ENCODE results near the gene ZNF155.
A peak's percentile ranks its signal among the peaks of the same experiment; 100 is the strongest.
"Not testable (repeated sequence)": the region's sequence is repeated elsewhere in the genome, so short reads cannot be mapped to it uniquely, and the experiment has no call there.

Gene ZNF155

GRCh38 chr19:43983912-43984686, at the start of gene ZNF155:
ZNF155 (plus strand) TSS chr19:43984188; CDS start chr19:43988544, 4,356 bp downstream.
- peak; percentile 91 for DNase-seq

- DNase-seq: peak; percentile 80
Observed at GRCh38 chr19:43934985-43935708, 48.8 kb upstream of the ZNF155 start, which contains the start of gene ZNF45. ZNF45 (minus strand) TSS chr19:43935282; CDS start chr19:43922185, 13,097 bp downstream.

DNA sequence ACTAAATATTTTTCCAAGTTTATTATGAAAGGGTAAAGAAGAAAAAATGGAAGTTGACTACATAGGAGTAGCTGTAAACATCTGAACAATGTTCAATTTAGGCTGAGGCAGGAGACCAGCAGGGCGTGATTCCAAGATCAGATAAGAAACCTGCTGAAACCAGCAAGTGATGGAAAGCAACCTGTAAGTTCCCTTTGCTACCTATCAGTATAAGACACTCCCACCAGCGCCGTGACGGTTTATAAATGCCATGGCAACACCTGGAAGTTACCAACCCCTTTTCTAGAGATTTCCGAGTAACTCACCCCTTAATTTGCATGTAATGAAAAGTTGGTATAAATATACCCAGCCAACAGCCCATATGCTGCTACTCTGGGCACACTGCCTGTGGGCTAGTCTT, 47.8 kb upstream of the ZNF155 start:
- DNase-seq: no peak

GRCh38 chr19:43939557-43940260, 44.3 kb upstream of the ZNF155 start:
- DNase-seq: no peak

DNA sequence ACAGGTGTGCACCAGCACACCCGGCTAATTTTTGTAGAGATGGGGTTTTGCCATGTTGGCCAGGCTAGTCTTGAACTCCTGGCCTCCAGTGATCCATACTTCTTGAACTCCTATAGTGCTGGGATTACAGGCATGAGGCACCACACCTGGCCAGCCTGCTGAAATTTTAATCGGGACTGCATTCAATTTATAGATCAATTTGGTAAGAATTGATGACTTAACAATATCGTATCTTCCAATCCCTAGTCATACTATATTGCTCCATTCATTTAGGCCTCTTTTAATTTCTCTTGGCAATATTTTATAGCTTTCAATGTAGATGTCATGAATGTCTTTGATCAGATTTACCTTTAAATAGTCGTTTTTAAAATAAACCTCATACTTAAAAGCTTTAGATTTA, 43.3 kb upstream of the ZNF155 start:
- no peak for DNase-seq

GRCh38 chr19:43941209-43941608, 42.8 kb upstream of the ZNF155 start:
- DNase-seq: no peak

DNA sequence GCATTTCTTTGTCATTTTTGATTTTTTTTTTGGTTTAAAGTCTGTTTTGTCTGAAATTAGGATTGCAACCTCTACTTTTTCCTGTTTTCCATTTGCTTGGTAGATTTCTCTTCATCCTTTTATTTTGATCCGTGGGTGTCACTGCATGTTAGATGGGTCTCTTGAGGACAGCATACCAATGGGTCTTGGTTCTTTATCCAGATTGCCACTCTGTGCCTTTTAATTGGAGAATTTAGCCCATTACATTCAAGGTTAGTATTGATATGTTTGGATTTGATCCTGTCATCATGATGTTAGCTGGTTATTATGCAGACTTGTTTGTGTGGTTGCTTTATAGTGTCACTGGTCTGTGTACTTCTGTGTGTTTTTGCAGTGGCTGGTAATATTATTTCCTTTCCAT, 36.6 kb upstream of the ZNF155 start:
- not testable (repeated sequence) for DNase-seq

GRCh38 chr19:43949803-43950202, 34.2 kb upstream of the ZNF155 start:
- not testable (repeated sequence) for DNase-seq

DNA sequence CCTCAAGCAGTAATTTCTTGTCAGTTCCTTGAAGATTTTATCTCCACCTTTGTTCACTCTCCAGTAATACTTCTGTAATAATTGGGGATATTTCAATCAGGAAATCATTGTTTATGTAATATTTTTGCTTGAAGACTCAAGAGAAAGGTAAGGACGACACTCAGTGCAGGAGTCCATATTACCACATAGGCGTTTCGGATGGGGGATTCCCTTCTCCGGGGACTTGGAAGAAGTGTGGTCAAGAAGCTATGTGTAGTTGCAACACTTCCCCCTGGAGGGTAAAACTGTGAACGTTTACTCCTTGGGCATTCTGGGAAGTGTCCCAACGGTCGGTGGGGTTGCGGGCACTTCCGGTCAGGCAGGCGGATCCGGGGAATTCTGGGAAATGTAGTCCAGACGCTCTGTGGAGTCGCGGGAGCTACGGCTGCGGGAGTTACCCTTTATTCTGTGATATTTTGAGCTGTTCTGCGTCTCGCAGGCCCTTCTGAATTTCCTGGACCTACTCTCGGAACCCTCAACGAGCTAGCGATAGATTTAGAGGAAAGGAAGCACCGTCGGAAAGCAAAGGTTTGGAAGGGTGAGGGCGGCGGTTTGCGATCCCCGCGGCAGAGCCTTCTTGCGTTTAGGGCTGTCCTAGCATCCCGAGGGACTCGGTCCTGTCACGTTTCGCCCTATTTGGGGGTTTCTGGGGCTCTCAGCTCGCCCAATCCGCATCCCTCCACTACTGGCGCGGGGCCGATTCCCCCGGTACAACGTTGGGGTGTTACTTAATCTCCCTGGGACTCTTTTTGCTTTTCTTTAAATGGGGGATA, 32.9 kb upstream of the ZNF155 start, which contains the start of gene ZNF221:
TSS of gene ZNF221 (plus strand) at position 395 of the 812 bp plus-strand sequence. CDS start 11,499 bp downstream, outside the sequence.
- DNase-seq: peak; percentile 88

- no peak for DNase-seq
Observed at GRCh38 chr19:43956827-43957226, 27.2 kb upstream of the ZNF155 start.

DNA sequence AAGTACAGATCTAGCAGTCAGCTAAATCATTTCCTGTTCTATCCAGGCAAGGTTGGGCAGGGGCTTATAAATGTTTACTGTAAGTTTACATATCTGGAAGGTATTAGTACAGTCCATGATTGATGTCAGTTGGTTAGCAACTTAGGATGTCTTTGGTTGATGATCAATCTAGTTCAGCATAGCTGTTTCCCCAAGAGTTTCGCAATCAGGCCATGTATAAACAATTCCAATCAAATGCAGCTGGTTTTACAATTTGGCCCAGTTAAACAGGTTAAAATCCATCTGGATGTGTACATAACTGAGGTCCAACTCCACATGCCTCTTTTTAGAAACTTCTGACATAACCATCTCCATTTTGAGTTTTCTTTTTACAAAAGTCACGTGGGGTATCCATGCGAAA, 26.1 kb upstream of the ZNF155 start:
- DNase-seq: no peak

DNA sequence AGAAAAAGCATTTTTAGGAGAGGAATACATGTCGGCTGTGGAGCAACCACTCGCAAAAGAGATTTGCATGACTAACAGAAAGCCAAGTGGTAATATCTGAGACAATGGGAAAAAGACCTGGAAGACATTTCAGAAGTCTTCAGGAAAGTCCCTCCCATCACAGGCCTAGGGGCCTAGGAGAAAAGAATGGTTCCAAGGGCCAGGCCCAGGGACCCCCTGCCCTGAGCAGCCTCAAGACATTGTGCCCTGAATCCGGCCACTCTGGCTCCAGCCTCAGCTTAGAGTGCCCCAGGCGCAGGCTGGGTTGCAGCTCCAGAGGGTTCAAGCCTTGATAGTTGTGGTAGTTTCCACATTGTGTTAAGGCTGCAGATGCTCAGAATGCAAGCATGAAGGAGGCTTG, 23.6 kb upstream of the ZNF155 start:
- DNase-seq: no peak

DNA sequence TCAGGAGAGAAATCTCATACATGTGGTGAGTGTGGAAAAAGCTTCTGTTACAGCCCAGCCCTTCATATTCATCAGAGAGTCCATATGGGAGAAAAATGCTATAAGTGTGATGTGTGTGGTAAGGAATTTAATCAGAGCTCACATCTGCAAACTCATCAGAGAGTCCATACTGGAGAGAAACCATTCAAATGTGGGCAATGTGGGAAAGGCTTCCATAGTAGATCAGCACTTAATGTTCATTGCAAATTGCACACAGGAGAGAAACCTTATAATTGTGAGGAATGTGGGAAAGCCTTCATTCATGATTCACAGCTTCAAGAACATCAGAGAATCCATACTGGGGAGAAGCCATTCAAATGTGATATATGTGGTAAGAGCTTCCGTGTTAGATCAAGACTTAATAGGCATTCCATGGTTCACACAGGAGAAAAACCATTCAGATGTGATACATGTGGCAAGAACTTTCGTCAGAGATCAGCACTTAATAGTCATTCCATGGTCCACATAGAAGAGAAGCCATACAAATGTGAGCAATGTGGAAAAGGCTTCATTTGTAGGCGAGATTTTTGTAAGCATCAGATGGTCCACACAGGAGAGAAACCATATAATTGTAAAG, 17.8 kb upstream of the ZNF155 start:
- no peak for DNase-seq

- no peak for DNase-seq
Observed at GRCh38 chr19:43976732-43977131, 7.3 kb upstream of the ZNF155 start.

GRCh38 chr19:43983544-43983911, 460 bp upstream of the ZNF155 start:
- DNase-seq: no peak

- DNase-seq: no peak
Observed at GRCh38 chr19:43984687-43985000, 656 bp downstream of the ZNF155 start.

GRCh38 chr19:43997631-43998290, 13.8 kb downstream of the ZNF155 start:
- DNase-seq: no peak

GRCh38 chr19:44002212-44002565, 18.2 kb downstream of the ZNF155 start:
- DNase-seq: no peak

DNA sequence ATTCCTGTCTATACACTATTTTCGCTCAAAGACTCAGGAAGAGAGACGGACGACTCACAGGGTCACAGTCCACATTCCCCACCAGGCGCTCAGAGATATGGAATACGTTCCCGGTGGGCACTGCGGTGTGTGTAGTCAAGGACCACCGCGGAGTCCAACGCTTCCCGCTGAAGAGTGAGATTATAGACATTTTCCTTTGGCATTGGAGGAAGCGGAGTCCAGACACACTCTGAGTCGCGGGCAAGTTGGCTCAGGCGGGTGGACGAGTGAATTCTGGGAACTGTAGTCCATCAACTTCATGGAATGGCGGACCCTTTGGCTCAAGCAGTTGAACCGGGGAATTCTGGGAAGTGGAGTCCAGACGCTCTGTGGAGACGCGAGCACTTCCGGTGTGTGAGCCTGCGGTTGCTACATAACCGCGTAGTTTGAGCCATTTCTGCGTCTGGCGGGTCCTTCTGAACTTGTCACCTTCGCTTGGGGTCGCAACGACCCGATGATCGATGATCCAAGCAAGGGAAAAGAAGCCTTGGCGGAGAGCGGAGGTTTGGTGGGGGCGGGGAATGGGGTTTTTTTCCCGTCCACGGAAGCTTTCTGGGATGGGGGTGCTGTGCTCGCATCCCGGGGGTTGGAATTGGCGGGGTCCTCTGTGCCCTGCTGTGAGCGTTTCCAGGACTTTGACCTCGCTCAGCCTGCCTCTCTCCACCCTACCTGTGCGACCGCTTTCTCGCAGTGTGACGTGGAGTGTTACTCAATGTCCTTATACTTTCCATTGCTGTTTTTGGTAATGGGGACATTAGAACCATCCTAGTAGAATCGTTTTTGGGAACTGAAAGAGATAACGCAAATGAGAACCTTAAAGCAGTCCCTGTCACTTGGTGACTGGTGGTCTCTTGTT, 18.8 kb downstream of the ZNF155 start, which contains the start of gene ZNF230:
TSS of gene ZNF230 (plus strand) at position 392 of the 895 bp plus-strand sequence. CDS start 4,122 bp downstream, outside the sequence.
- DNase-seq: peak; percentile 91

GRCh38 chr19:44003461-44004009, 19.5 kb downstream of the ZNF155 start:
- DNase-seq: no peak
